ENCODE data around the gene ASPHD2.

DNA sequence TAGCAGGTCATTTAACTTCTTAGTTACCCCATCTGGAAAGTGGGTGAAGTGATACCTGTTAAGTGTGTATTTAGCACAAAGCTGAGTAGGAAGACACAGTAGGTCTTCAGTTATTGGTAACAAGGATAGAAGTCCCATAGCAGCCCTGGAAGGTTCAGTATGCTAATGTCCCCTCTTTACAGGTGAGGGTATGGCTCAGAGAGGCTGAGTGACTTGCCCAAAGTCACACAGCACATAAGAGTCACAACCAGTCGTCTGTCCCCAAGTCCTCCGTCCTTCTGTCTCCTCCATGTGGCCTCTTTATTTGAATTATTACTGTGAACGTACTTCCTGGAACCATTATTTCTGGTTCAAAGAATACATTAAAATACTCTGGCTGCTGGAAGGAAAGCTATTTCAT is 10.5 kb downstream of the ASPHD2 start:
- TF ChIP-seq, protein P1, sequence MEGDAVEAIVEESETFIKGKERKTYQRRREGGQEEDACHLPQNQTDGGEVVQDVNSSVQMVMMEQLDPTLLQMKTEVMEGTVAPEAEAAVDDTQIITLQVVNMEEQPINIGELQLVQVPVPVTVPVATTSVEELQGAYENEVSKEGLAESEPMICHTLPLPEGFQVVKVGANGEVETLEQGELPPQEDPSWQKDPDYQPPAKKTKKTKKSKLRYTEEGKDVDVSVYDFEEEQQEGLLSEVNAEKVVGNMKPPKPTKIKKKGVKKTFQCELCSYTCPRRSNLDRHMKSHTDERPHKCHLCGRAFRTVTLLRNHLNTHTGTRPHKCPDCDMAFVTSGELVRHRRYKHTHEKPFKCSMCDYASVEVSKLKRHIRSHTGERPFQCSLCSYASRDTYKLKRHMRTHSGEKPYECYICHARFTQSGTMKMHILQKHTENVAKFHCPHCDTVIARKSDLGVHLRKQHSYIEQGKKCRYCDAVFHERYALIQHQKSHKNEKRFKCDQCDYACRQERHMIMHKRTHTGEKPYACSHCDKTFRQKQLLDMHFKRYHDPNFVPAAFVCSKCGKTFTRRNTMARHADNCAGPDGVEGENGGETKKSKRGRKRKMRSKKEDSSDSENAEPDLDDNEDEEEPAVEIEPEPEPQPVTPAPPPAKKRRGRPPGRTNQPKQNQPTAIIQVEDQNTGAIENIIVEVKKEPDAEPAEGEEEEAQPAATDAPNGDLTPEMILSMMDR (IDR thresholded peaks at IDR 0.05): no peak
- TF ChIP-seq POLR2AphosphoS5 (IDR thresholded peaks at IDR 0.05) (no peak), POLR2A (IDR thresholded peaks at IDR 0.05) (no peak)

Measured in prostate gland (tissue), 2 donors.